ENCODE data around the gene LRRC8D.
"Not testable (repeated sequence)": the region's sequence is repeated elsewhere in the genome, so short reads cannot be mapped to it uniquely, and the experiment has no call there.

Gene LRRC8D

DNA sequence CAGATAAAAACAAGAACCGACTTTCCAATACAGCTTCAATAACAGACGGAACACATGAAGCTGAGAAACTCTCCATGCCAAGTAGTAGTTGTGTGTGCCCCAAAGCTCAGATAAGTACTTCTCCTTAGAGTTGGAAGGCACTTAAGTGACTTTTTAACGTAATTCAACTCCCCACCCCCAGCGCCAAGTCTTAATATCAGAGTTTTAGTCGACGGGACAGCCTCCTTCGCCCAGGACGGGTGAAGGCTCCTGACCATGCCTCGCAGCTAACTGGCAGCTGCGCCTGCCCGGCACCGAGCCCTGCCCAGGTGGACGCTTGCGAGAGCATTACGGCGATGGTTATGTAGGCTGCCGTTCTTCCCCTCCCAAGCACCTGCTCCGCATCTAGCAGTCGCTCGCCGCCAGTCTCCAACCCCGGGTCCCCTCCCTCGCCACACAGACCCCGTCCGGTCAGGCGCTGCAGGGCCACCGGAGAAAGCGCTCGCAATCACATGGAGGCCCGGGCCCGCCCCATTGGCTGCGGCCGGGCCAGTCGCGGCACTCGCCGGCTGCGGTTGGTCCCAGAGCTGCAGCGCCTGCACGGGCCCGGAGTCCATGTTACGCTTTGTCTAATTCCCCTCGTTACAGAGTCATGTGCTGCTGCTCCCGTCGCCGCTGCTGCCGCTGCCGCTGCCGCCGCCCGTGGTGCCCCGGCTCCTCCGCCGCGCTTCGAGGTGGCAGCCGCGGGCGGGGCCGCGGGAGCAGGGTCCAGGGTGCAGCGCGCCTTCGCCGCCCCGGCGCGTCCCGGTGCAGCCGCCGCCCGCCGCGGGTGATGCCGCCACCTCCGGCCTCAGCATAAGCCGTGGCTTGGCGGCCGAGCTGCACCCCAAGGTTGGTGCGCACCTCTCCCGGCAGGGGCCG, at the start of gene LRRC8D:
TSS of gene LRRC8D (plus strand) at position 611 of the 900 bp plus-strand sequence. CDS start 112,037 bp downstream, outside the sequence.
- TF ChIP-seq, protein P1, sequence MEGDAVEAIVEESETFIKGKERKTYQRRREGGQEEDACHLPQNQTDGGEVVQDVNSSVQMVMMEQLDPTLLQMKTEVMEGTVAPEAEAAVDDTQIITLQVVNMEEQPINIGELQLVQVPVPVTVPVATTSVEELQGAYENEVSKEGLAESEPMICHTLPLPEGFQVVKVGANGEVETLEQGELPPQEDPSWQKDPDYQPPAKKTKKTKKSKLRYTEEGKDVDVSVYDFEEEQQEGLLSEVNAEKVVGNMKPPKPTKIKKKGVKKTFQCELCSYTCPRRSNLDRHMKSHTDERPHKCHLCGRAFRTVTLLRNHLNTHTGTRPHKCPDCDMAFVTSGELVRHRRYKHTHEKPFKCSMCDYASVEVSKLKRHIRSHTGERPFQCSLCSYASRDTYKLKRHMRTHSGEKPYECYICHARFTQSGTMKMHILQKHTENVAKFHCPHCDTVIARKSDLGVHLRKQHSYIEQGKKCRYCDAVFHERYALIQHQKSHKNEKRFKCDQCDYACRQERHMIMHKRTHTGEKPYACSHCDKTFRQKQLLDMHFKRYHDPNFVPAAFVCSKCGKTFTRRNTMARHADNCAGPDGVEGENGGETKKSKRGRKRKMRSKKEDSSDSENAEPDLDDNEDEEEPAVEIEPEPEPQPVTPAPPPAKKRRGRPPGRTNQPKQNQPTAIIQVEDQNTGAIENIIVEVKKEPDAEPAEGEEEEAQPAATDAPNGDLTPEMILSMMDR (IDR thresholded peaks at IDR 0.05; ENCODE audit: extremely low read depth, missing control alignments), result no peak
- peak; percentile 91 for DNase-seq (ENCODE audit: low spot score)

DNA sequence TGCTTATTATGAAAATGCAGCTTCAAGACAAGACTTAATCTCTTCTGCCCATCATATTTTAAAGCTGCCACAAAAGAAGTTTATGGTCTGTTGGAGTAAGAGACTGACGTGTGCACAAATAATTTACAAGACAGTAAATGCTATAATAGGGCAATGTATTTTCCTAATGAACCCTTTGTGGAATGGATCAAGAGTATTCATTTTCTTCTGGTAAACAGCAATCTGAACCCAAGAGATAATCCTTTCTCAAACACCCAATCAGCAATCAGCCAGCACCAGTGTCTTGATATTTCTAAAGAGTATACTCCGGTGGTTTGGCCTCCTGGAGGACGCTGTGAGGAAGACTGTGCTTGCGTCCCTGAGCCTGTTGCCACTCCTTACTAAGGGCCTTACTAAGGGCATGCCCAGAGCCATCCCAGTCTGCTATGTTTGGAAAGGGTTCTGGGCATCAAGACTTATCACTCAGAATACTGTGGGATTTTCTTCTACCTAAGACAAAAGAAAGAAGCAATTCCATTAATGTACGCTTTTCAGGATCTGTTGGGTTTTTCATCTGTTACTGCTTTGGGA, 48.8 kb upstream of the LRRC8D start:
- TF ChIP-seq, protein P1 (IDR thresholded peaks at IDR 0.05; ENCODE audit: extremely low read depth, missing control alignments), result no peak
- DNase-seq (ENCODE audit: low spot score), result no peak

DNA sequence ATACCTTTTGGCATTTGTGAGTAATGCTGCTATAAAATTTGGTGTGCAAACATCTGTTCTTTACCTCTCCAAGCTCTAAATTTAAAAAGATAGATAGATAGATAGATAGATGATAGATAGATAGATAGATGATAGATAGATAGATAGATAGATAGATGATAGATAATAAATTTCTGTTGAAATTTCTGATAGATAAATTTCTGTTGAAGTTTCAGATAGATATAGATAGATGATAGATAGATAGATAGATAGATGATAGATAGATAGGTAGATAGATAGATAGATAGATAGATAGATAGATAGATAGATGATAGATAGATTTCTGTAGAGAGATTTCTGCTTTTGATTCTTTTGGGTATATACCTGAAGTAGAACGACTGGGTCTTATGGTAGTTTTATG, 44.7 kb upstream of the LRRC8D start:
- not testable (repeated sequence) for DNase-seq (ENCODE audit: low spot score)

DNA sequence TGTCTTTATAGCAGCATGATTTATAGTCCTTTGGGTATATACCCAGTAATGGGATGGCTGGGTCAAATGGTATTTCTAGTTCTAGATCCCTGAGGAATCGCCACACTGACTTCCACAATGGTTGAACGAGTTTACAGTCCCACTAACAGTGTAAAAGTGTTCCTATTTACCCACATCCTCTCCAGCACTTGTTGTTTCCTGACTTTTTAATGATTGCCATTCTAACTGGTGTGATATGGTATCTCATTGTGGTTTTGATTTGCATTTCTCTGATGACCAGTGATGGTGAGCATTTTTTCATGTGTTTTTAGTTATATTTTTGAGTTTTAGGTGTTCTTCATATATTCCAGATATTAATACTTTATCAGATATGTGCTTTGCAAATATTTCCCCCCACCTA, 43.6 kb upstream of the LRRC8D start:
- DNase-seq (ENCODE audit: low spot score), result not testable (repeated sequence)

DNA sequence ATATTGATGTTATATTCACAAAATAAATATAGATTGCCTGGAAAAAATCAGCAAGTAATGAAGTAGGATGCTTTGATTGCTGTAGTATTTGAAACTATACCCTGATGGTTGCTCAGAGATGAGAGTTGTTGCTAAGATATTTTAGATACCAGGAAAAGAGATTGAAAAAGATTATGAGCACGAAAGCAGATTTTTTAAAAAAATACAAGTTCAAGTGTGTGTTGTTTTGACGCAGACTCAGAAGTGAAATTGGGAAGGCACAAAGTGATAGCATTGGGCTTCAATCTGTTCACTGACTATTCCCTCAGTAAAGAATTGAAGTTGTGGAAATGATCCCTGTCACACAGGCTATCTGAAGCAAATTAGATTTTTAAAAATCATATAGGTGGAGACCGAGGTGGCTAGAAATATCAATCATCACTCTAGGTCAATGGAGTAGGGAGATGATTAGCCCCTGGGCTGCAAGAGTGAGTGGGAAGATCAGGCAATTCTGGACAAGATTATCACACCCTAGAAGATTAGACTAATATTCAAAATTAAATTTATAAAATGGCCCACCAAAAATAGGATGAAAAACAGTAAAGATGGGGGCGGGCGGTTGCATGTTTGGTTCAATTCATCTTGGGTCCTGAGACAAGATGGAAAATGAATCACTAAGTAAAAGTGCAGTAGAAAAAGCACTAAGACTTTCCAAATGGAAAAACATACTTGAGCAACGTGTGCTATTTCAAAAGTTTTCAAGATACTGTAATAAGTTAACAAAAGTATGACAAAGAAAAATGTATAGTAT, 41.5 kb upstream of the LRRC8D start:
- TF ChIP-seq, protein P1 (IDR thresholded peaks at IDR 0.05; ENCODE audit: extremely low read depth, missing control alignments), result no peak
- no peak for DNase-seq (ENCODE audit: low spot score)

DNA sequence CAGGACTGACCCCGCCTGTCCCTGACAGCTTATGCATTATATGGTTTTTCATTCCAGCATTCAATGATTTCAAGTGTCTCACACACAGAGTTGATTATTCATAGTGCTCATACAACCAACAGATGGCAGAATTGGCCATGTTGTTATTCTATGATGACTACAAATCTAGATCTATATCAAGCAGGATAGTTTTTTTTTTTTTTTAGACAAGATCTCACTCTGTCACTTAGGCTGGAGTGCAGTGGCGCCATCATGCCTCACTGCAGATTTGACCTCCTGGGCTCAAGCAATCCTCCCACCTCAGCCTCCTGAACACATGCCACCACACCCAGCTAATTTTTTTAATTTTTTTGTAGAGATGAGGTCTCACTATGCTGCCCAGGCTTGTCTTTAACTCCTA, 40.1 kb upstream of the LRRC8D start:
- peak; percentile 42 for DNase-seq (ENCODE audit: low spot score)
- TF ChIP-seq, protein P1 (IDR thresholded peaks at IDR 0.05; ENCODE audit: extremely low read depth, missing control alignments), result no peak

DNA sequence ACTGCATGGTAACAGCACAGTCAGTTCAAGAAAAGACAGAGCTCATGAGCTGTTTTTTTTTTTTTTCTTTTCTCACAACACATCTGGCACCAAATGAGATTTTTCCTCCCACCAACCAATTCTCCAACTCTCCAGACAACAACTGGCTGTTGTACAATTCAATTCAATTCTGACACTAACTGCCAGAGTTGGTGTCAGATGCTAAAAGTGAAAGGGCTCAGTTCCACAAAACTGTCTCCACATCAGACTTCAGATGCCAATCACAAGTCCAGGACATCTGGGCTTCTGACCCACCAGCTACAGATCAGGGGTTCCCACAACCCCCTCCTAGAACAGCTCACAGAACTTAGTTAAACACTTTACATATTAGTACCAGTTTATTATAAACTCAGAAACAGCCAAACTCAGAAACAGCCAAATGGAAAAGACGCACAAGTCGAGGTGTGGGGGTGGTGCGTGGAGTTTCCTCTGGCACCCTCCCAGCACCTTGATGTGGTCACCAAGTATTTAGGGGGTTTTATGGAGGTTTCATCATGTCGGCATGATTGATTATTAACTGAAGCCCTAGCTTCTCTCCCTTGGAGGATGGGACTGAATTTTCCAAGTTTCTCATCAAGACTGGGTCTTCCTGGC, 39.2 kb upstream of the LRRC8D start:
- TF ChIP-seq, protein P1 (IDR thresholded peaks at IDR 0.05; ENCODE audit: extremely low read depth, missing control alignments), result no peak
- peak; percentile 45 for DNase-seq (ENCODE audit: low spot score)

Measured in GM20000 (cell line).